Erythroblast (primary cell): ENCODE data around the gene CLNK.

Experiments
- GATA1 ChIP-seq: IDR thresholded peaks from 2 replicates; pipeline ENCODE4 v1.6.1; 2011; ENCODE audit warnings: low read depth, mild to moderate bottlenecking, control low read depth, low read length, moderate library complexity
- POLR2A ChIP-seq: IDR thresholded peaks from 2 replicates; pipeline ENCODE4 v1.6.1; 2011; ENCODE audit warnings: mild to moderate bottlenecking, low read length

DNA sequence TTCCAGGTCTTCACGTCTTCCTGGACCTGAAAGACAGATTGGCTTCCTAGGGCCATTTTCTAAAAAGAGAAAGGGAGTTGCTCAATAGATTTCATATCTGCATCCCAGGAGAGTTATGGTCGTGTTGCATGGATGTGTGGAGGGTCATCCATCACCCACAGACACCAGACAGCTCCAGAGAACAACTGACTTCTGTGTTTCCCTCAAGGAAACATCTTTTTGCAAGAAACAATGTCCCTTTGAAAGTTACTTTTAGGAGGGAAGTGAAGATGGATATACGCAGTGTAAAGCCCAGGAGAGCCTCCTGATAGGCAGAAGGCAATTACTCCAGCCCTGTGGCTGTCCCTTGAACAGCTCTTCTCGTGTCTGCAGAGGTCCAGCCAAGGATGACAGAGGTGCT is 108.3 kb downstream of the CLNK start:
- no peak for TF ChIP-seq POLR2A
- no peak for TF ChIP-seq GATA1
